ENCODE data around the gene SOX4.

SOX4 gene

DNA sequence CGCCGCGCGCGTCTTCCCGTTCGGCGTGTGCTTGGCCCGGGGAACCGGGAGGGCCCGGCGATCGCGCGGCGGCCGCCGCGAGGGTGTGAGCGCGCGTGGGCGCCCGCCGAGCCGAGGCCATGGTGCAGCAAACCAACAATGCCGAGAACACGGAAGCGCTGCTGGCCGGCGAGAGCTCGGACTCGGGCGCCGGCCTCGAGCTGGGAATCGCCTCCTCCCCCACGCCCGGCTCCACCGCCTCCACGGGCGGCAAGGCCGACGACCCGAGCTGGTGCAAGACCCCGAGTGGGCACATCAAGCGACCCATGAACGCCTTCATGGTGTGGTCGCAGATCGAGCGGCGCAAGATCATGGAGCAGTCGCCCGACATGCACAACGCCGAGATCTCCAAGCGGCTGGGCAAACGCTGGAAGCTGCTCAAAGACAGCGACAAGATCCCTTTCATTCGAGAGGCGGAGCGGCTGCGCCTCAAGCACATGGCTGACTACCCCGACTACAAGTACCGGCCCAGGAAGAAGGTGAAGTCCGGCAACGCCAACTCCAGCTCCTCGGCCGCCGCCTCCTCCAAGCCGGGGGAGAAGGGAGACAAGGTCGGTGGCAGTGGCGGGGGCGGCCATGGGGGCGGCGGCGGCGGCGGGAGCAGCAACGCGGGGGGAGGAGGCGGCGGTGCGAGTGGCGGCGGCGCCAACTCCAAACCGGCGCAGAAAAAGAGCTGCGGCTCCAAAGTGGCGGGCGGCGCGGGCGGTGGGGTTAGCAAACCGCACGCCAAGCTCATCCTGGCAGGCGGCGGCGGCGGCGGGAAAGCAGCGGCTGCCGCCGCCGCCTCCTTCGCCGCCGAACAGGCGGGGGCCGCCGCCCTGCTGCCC lies 1.1 kb downstream of the SOX4 start:
- peak; percentile 18 to 21 for DNase-seq

DNA sequence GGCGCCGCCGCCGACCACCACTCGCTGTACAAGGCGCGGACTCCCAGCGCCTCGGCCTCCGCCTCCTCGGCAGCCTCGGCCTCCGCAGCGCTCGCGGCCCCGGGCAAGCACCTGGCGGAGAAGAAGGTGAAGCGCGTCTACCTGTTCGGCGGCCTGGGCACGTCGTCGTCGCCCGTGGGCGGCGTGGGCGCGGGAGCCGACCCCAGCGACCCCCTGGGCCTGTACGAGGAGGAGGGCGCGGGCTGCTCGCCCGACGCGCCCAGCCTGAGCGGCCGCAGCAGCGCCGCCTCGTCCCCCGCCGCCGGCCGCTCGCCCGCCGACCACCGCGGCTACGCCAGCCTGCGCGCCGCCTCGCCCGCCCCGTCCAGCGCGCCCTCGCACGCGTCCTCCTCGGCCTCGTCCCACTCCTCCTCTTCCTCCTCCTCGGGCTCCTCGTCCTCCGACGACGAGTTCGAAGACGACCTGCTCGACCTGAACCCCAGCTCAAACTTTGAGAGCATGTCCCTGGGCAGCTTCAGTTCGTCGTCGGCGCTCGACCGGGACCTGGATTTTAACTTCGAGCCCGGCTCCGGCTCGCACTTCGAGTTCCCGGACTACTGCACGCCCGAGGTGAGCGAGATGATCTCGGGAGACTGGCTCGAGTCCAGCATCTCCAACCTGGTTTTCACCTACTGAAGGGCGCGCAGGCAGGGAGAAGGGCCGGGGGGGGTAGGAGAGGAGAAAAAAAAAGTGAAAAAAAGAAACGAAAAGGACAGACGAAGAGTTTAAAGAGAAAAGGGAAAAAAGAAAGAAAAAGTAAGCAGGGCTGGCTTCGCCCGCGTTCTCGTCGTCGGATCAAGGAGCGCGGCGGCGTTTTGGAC lies 2.0 kb downstream of the SOX4 start:
- DNase-seq: peak; percentile 21 to 36

GRCh38 chr6:21596145-21596948 lies 2.8 kb downstream of the SOX4 start:
- peak; percentile 8 to 52 for DNase-seq

DNA sequence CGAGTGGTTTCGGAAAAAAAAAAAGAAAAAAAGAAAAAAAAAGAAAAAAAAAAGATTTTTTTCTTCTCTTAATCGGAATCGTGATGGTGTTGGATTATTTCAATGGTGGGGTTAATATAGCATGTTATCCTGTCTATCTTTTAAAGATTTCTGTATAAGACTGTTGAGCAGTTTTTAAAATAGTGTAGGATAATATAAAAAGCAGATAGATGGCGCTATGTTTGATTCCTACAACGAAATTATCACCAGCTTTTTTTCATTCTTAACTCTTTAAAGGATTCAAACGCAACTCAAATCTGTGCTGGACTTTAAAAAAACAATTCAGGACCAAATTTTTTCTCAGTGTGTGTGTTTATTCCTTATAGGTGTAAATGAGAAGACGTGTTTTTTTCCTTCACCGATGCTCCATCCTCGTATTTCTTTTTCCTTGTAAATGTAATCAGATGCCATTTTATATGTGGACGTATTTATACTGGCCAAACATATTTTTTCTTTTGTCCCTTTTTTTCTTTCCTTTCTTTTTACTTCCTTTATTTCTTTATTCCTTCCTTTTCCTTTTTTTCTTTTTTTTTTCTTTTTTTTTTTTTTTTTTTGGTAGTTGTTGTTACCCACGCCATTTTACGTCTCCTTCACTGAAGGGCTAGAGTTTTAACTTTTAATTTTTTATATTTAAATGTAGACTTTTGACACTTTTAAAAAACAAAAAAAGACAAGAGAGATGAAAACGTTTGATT lies 3.6 kb downstream of the SOX4 start:
- DNase-seq: peak in 1 of 2 donors; percentile 37

DNA sequence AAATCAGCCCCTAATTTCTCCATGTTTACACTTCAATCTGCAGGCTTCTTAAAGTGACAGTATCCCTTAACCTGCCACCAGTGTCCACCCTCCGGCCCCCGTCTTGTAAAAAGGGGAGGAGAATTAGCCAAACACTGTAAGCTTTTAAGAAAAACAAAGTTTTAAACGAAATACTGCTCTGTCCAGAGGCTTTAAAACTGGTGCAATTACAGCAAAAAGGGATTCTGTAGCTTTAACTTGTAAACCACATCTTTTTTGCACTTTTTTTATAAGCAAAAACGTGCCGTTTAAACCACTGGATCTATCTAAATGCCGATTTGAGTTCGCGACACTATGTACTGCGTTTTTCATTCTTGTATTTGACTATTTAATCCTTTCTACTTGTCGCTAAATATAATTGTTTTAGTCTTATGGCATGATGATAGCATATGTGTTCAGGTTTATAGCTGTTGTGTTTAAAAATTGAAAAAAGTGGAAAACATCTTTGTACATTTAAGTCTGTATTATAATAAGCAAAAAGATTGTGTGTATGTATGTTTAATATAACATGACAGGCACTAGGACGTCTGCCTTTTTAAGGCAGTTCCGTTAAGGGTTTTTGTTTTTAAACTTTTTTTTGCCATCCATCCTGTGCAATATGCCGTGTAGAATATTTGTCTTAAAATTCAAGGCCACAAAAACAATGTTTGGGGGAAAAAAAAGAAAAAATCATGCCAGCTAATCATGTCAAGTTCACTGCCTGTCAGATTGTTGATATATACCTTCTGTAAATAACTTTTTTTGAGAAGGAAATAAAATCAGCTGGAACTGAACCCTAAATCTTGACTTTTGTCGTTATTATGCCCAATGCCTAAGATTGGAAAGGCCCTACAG lies 4.5 kb downstream of the SOX4 start:
- no peak for DNase-seq

GRCh38 chr6:21598674-21599023 lies 5.1 kb downstream of the SOX4 start:
- DNase-seq: no peak

DNA sequence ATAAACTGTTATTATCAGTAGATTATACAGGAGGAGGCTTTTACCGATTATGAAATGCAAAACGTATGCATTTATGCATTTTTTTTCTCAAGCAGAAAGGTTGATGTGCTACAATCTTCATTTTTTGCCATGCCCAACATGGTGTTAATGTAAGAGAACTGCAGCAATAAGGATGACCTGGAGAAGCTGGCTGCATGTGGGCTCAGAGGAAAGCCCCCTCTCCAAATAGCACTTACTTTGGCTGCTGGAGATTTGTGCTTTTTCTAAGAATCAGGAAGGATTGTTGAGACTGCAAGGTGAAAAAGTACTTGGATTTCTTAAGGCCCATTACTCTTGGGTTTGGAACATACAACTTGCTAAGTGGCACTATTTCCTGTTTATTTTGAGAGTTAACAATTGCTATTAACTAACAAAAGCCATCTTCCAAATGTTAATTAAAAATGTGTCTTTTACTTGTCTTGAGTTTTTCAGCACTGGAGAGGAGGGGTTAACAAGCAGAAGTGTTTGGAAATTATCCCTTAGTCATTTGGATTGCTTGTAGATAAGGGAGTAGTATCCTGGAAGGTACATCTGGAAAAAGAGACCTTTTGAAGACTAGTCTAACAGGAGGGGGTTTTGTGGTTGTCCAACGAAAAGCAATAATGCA lies 5.6 kb downstream of the SOX4 start:
- DNase-seq: no peak

GRCh38 chr6:21601339-21601923 lies 7.9 kb downstream of the SOX4 start:
- no peak for DNase-seq

DNA sequence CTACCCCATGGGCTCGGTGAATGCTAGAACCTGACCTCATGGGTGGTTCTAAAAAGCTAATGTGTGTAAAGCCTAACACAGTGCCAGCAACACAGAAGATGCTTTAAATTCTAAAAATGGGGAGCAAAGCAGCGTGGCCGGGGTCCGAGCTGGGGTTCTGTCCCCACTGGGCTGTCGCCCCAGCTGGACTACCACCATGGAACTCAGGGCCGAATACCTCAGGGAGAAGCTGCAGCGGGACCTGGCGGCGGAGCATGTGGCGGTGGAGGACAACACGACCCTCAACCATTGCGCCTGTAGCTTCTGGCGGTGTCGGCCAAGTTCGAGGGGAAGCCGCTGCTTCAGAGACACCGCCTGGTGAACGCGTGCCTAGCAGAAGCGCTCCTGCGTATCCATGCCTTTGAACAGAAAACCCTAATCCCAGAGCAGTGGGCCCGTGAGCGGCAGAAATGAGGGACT lies 8.4 kb downstream of the SOX4 start:
- no peak for DNase-seq

DNA sequence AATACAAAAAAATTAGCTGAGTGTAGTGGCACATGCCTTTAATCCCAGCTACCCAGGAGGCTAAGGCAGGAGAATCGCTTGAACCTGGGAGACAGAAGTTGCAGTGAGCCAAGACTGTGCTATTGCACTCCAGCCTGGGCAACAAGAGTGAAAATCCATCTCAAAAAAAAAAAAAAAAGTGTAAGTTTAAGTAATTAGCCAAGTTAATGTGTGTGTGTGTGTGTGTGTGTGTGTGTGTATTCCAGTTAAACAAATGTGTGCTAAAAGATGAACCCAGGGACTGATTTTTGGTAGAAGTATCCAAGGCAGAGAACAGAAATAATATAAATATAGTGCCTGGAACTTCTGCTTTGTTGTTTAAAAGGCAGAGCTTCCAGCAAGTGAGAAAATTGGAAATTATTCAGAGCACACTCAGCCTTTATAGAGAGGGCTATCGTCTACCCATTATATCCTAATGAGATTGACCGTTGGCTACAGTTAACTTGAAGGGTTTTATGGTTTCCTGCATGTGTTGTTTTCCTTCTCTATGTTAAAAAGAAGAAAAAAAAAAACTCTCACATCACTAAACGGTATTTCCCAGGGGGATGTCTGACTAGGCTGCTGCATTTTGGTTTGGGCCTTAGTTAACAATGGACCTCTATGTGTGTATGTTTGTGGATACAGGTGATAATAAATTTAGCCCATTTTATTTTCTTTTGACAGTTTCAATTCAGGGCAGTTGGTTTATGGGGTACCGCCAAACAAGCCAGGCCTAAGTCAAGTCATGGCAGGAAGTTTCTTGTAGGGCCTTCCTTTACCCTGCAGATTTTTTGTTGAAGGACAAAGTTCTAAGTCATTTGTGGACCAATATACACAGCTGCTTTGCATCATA lies 9.8 kb downstream of the SOX4 start:
- DNase-seq: no peak

DNA sequence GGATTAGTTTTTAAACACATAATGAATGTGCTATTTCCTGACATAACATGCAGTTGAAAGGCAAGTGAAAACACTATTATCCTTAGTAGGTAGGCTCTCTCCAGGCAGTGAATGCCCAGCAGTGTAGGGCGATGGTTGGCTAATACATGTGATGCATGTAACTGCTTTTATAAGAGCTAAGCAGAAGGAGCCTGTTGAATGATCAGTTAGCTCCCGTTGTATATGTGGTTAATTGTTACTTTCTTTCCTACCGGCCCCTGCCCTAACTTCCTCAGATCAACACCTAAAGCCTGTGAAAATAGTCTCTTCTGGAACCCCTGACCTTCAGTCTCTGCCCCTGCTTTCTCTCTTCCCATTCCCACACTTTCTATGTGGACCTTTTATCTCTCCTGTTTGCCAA lies 10.5 kb downstream of the SOX4 start:
- DNase-seq: no peak

DNA sequence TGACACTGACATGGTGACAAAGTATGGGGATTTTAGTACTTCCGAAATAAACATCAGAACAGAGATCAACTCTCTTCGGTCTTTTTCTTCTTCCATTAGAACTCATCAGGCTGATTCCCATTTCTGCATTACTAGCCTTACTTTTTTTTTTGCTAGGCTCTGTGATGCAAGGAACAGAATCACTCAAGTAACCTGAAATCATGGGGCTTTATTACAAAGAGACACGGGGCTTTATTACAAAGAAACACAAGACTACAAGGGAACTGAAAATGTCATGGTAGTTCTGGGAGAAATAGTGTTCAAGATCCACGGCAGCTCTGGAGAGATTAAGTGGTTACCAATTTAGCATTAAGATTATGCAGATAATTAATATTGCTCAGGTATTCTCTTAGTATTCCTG lies 11.6 kb downstream of the SOX4 start:
- no peak for DNase-seq

- DNase-seq: no peak
Measured at GRCh38 chr6:21608601-21609000, 15.1 kb downstream of the SOX4 start.

DNA sequence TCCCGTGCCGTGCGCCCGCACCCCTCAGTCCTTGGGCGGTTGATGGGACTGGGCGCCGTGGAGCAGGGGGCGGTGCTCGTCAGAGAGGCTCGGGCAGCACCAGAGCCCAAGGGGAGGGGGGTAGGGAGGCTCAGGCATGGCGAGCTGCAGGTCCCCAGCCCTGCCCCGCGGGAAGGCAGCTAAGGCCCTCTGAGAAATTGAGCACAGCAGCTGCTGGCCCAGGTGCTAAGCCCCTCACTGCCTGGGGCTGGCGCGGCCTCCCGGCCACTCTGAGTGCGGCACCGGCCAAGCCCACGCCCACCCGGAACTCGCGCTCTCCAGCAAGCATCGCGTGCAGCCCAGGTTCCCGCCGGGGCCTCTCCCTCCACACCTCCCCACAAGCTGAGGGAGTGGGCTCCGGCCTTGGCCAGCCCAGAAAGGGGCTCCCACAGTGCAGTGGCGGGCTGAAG lies 16.4 kb downstream of the SOX4 start:
- DNase-seq: no peak

DNA sequence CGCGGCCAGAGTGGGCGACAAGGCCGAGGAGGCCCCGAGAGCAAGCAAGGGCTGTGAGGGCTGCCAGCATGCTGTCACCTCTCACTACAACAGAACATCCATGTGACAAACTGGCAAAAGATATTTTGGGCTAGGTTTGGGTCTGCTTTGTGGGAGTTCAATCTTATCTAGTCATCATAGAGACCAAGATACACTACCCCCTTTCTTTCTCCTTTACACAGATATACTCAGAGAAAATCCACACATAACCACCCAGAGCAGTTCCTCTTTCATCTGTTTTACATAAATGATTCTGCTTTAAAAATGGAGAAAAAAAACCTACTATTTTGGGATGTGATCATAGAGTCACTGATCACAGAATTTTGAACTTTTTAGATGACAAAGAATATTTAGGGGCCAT lies 16.8 kb downstream of the SOX4 start:
- DNase-seq: no peak

- DNase-seq: no peak
Measured at GRCh38 chr6:21611485-21611884, 17.9 kb downstream of the SOX4 start.

GRCh38 chr6:21612067-21612745 lies 18.7 kb downstream of the SOX4 start:
- DNase-seq: no peak

- no peak for DNase-seq
Measured at GRCh38 chr6:21613809-21614208, 20.3 kb downstream of the SOX4 start.

GRCh38 chr6:21614226-21614625 lies 20.7 kb downstream of the SOX4 start:
- no peak for DNase-seq
